ENCODE data around the gene PRAMEF10.
"Not testable (repeated sequence)": the region's sequence is repeated elsewhere in the genome, so short reads cannot be mapped to it uniquely, and the experiment has no call there.

The PRAMEF10 gene, protein sequence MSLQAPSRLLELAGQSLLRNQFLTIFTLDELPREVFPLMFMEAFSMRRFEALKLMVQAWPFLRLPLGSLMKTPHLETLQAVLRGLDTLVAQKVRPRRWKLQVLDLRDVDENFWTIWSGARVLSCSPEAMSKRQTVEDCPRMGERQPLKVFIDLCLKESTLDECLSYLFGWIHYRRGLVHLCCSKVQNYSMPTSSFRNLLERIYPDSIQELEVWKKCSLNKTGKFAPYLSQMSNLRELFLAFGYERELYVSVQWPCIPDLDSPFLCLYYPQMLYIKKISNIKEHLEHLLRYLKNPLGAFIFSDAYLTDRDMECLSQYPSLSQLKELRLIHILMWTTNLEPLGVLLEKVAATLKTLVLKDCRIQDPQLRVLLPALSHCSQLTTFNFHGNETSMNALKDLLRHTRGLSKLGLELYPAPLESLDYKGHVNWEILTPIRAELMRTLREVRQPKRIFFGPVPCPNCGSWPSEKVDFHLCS

DNA sequence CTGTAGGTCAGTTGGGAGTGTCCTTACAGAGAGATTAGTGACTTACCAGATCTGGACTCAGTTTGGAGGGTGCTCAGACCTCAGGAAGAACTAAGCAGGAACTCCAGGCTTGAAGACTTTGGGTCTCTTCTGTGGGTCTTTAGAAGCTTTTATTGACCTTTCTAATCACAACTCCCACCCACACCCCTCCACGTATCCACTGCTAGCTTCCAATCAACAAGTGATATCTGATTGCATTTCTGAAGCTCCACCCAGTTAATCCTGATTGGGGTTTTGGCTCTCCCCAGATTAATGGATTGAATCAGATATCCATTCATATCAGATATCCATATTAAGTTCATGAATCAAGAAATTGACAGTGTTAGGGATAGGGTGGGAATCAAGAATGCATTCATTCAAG is at the start of gene PRAMEF10:
Gene PRAMEF10 (minus strand): TSS at position 101 of the 400 bp plus-strand sequence. CDS start 2,423 bp downstream, outside the sequence.
- DNase-seq (ENCODE audit: low read depth in 2 of 2, low spot score in 1 of 2) = not testable (repeated sequence)

DNA sequence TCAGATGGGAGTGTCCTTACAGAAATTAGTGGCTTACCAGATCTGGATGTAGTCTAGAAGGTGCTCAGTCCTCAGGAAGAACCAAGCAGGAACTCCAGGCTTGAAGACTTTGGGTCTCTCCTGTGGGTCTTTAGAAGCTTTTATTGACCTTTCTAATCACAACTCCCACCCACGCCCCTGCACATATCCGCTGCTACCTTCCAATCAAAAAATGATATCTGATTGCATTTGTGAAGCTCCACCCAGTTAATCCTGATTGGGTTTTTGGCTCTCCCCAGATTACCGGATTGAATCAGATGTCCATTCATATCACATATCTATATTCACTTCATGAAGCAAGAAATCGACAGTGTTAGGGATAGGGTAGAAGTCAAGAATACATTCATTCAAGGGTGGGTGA is 49.4 kb upstream of the PRAMEF10 start, which contains the start of gene PRAMEF6:
Gene PRAMEF6 (minus strand): TSS at position 101 of the 400 bp plus-strand sequence. CDS start 5,062 bp downstream, outside the sequence.
- not testable (repeated sequence) for DNase-seq (ENCODE audit: low read depth in 2 of 2, low spot score in 1 of 2)

DNA sequence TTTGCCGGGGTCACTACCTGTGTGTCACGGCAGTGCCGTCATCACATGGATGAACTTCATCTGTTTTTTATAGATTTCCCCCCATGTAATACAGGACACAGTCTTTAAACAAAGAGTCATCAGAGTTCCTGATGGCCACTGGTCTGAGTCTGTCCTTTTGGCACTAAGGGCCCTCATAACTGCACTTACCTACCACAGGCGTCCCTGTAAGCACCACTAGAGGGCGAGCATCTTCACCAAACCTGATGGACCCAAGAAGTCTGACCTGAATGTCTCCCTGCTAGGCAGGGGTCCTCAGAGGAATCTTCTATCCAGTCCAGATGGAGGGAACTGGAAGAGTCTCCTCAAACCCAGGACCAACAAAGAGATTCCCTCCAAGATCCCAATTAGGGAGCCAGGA is 26.3 kb upstream of the PRAMEF10 start:
- not testable (repeated sequence) for DNase-seq (ENCODE audit: low read depth in 2 of 2, low spot score in 1 of 2)

DNA sequence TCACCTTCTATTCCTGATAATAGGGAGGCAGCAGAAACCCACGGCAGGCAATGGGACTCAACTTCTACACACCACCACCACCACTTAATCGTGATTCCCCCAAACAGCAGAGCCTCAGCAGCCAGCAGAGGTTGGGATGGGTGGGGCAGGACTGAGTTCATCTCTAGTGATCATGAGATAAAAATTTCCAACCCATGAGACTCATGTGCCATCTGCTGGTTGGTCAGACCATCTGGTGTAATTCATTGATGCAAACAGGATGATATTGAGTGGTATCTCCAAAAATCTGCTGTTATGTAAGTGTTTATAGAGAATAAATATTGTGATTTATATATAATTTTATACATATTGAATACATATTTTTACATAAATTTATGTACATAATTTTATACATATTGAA is 23.7 kb upstream of the PRAMEF10 start:
- not testable (repeated sequence) for DNase-seq (ENCODE audit: low read depth in 2 of 2, low spot score in 1 of 2)

DNA sequence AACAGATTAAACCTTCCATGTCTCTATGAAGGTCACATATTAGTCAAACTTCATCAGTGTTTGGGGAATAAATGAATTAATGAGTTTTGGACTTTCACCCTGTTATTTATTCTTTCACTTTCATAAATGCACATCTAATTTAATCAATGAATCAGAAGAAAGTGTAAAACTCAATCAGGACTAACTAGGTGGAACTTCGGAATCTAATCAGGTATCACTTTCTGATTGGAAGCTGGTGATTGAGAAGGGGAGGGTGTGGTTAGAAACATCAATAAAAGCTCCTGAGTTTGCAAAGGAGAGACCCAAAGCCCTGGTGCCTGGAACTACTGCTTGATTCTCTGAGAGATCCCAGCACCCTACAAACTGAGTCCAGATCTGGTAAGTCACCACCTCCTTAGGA is 18.2 kb upstream of the PRAMEF10 start, which contains the start of gene PRAMEF7:
Gene PRAMEF7 (plus strand): TSS at position 301 of the 400 bp plus-strand sequence. CDS start 1,083 bp downstream, outside the sequence.
- not testable (repeated sequence) for DNase-seq (ENCODE audit: low read depth in 2 of 2, low spot score in 1 of 2)

DNA sequence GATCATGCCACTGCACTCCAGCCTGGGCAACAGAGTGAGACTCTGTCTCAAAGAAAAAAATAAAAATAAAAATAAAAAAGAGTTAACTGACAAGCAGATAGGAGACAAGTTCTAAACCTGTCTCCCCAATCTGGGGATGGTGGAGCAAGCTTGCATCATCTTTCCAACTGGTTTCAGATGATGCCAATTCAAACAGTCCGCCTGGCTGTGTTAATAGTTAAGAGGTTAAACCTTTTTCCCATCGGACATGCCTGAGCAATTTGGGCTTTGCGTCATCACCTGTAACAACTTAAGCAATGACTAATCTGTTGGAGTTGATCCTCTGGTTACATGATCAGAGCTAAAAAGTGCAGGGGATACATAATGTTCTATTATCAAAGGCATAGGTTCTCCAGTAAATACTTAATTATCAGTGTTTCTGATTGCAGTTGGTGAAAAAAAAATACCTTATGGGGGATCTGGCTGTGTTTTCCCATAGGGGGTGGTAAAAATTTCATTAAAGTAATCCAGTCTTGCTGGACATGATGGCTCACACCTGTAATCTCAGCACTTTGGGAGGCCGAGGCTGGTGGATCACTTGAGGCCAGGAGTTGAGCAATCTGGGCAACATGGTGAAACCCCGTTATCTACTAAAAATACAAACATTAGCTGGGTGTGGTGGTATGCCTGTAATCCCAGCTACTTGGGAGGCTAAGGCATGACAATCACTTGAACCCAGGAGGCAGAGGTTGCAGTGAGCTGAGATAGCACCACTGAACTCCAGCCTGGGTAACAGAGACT is 5.9 kb upstream of the PRAMEF10 start:
- DNase-seq (ENCODE audit: low read depth in 2 of 2, low spot score in 1 of 2) = not testable (repeated sequence)

DNA sequence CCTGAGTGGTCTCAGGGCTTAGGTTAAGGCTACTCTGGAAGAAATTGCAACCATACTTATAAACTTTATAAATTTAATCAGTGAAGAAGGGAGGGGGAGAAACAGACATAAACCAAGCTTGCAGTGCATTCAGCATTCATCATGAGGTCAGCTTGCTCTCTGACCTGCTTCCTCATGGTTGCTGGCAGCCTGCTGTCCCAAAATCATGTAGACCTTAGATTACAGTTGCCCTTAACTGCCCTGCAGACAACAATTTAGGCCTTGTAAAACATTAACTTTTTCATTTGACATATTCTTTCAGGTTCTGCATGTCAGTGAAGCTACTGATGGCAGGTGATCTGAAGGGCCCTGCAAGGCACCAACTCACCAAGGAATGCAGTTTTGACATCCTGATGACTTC is 1.1 kb upstream of the PRAMEF10 start:
- DNase-seq (ENCODE audit: low read depth in 2 of 2, low spot score in 1 of 2) = not testable (repeated sequence)

DNA sequence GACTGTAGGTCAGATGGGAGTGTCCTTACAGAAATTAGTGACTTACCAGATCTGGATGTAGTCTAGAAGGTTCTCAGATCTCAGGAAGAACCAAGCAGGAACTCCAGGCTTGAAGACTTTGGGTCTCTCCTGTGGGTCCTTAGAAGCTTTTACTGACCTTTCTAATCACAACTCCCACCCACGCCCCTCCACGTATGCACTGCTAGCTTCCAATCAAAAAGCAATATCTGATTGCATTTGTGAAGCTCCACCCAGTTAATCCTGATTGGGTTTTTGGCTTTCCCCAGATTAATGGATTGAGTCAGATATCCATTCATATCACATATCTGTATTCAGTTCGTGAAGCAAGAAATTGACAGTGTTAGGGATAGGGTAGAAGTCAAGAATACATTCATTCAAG is 12.0 kb downstream of the PRAMEF10 start, which contains the start of gene PRAMEF4:
Gene PRAMEF4 (minus strand): TSS at position 101 of the 400 bp plus-strand sequence. CDS start 2,807 bp downstream, outside the sequence.
- DNase-seq (ENCODE audit: low read depth in 2 of 2, low spot score in 1 of 2) = not testable (repeated sequence)

DNA sequence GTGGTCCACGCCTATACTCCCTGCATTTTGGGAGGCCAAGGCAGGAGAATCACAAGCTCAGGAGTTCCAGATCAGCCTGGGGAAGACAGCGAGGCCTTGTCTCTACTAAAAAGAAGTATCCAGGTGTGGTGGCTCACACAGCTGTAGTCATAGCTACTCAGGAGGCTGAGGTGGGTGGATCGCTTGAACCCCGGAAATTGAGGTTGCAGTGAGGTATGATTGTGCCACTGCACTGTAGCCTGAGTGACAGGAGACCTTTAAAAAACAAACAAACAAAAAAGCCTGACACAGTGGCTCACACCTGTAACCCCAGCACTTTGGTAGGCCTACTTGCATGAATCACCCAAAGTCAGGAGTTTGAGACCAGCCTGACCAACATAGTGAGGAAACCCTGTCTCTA is 19.6 kb downstream of the PRAMEF10 start:
- DNase-seq (ENCODE audit: low read depth in 2 of 2, low spot score in 1 of 2) = not testable (repeated sequence)

DNA sequence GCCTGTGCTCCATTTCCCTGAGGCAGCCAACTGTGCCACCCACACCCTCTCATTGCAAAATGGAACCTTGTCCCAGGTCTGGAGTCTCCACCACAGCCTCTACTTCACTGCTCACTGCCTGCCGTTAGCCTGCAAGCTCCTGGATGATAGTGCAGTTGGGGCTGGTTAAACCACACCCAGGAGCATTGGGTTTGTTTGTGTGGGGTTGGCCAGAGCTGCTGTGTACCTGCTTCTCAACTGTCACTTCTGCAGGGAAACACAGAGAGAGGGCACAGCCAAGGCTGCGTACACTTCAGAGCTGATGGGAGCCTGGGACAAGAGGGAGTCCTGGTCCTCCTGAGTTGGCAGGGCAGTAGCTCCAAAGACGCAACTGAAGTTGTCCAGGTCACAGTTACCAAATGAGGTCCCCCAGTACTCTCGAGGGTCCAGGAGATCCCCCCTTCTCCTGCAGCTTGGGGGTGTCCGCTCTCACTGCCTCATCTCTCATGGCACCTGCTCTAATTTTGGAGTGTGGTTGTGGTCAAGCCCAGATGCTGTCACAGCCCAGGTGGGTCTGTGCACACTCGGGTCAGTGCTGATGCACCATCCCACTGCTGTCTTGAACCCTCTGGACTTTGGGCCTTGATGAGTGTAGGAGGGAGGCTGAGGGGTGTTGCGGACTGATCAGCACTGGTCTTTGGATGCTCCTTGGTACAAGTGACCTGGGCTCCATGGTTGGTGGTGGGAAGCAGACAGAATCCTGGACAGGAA is 34.8 kb downstream of the PRAMEF10 start:
- not testable (repeated sequence) for DNase-seq (ENCODE audit: low read depth in 2 of 2, low spot score in 1 of 2)

DNA sequence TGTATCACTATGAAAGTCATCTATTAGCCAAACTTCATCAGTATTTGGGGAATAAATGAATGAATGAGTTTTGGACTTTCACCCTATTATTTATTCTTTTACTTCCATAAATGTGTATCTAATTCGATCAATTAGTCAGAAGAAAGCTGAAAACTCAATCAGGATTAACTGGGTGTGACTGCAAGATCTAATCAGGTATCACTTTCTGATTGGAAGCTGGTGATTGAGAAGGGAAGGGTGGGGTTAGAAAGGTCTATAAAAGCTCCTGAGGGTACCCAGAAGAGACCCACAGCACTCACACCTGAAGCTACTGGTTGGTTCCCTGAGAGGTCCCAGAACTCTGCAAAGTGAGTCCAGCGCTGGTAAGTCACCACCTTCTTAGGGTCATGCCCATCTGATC is 41.3 kb downstream of the PRAMEF10 start, which contains the start of gene PRAMEF2:
Gene PRAMEF2 (plus strand): TSS at position 301 of the 400 bp plus-strand sequence. CDS start 1,924 bp downstream, outside the sequence.
- DNase-seq (ENCODE audit: low read depth in 2 of 2, low spot score in 1 of 2) = not testable (repeated sequence)

DNA sequence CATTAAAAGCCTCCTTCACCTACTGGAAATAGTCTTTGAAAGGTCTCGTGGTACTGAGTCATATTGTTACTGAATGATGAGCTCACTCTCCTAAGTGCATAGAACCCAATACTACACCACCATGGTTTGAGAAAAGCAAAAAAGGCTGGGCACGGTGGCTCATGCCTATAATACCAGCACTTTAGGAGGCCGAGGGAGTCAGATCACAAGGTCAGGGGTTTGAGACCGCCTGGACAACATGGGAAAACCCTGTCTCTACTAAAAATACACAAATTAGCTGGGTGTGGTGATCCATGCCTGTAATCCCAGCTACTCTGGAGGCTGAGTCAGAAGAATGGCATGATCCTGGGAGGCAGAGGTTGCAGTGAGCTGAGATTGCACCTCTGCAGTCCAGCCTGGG is 46.3 kb downstream of the PRAMEF10 start:
- DNase-seq (ENCODE audit: low read depth in 2 of 2, low spot score in 1 of 2) = no peak

DNA sequence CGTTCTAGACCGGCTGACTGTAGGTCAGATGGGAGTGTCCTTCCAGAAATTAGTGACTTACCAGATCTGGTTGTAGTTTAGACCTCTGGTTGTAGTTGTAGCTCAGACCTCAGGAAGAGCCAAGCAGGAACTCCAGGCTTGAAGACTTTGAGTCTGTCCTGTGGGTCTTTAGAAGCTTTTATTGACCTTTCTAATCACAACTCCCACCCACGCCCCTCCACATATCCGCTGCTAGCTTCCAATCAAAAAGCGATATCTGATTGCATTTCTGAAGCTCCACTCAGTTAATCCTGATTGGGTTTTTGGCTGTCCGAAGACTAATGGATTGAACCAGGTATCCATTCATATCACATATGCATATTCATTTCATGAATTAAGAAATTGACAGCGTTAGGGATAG is 49.5 kb downstream of the PRAMEF10 start, which contains the start of gene HNRNPCL1:
Gene HNRNPCL1 (minus strand): TSS at position 101 of the 400 bp plus-strand sequence. CDS start 431 bp downstream, outside the sequence.
- not testable (repeated sequence) for DNase-seq (ENCODE audit: low read depth in 2 of 2, low spot score in 1 of 2)

Data from stimulated activated CD8-positive, alpha-beta memory T cell treated with anti-CD3 and anti-CD28 coated beads, Interleukin-4, amount 100 ng/mL, for 4 hours (primary cell).